Mesangial cell (primary cell): Measurements from ENCODE around the gene FKBP4. TPM values are rescaled to one million over a fixed set of nuclear protein-coding genes. Genes with fewer than 3 reads are reported as not detected.

Experiments used
- total RNA-seq: library from RNA; depleted of rRNA; stranded (reverse); fragments of >200 nt; gene quantifications from 2 replicates; pipeline ENCODE4 v1.2.3, GENCODE V29; 2015

The FKBP4 gene
- 29.2 and 60.3 TPM in 2 replicates for total RNA-seq

GRCh38 chr12:2794736-2795289, at the start of gene FKBP4:
Gene FKBP4, plus strand, starts transcription at chr12:2794970. Its CDS starts 170 bp downstream, at chr12:2795140.

GRCh38 chr12:2812290-2813213, 17.8 kb downstream of the FKBP4 start, which contains the start of gene ITFG2:
Gene ITFG2, plus strand, starts transcription at chr12:2812668. Its CDS starts 93 bp downstream, at chr12:2812761.

GRCh38 chr12:2834581-2835491, 40.1 kb downstream of the FKBP4 start, which contains the start of gene NRIP2:
Gene NRIP2, minus strand, starts transcription at chr12:2835035. Its CDS starts 52 bp downstream, at chr12:2834983.

Other genes starting within 250 kb of the FKBP4 start
- gene ITFG2, start 17.7 kb downstream of the FKBP4 start, total RNA-seq, result 18.4 and 21.6 TPM in 2 replicates
- under 0.01 TPM in 1 of 2 replicates, not detected in the other for gene NRIP2, start 40.1 kb downstream of the FKBP4 start, total RNA-seq
- gene TEX52, start 62.1 kb downstream of the FKBP4 start, total RNA-seq, result not detected in 2 replicates
- 9.9 and 84.1 TPM in 2 replicates for gene FOXM1, start 82.2 kb downstream of the FKBP4 start, total RNA-seq
- 18.3 and 49.9 TPM in 2 replicates for gene RHNO1, start 82.3 kb downstream of the FKBP4 start, total RNA-seq
- 16.6 and 21.8 TPM in 2 replicates for gene TULP3, start 95.9 kb downstream of the FKBP4 start, total RNA-seq
- 62.4 and 77.7 TPM in 2 replicates for gene TEAD4, start 164.4 kb downstream of the FKBP4 start, total RNA-seq